Liver (tissue), 3 donors: ENCODE measurements around the gene FRRS1.

Source experiments
- GABPA ChIP-seq, 2 donors: IDR thresholded peaks in 1 of 2; conservative IDR thresholded peaks in 1 of 2; 2 replicates each; pipeline ENCODE4 v1.6.1; 2016; ENCODE audit warnings: antibody characterized with exemption in 2 of 2, mild to moderate bottlenecking in 1 of 2, moderate library complexity in 1 of 2
- JUND ChIP-seq, 2 donors: IDR thresholded peaks; 2 replicates each; pipeline ENCODE4 v1.6.1; 2016; ENCODE audit warnings: antibody characterized with exemption in 2 of 2
- NR2F2 ChIP-seq: IDR thresholded peaks from 2 replicates; pipeline ENCODE4 v1.6.1; 2016; ENCODE audit warnings: antibody characterized with exemption
- RAD21 ChIP-seq, 2 donors: IDR thresholded peaks; 2 replicates each; pipeline ENCODE4 v1.6.1; 2016; ENCODE audit warnings: antibody characterized with exemption in 2 of 2, mild to moderate bottlenecking in 2 of 2
- RXRA ChIP-seq, 2 donors: IDR thresholded peaks; 2 replicates each; pipeline ENCODE4 v1.6.1; 2017 to 2018; ENCODE audit warnings: antibody characterized with exemption in 2 of 2, mild to moderate bottlenecking in 1 of 2
- SP1 ChIP-seq: IDR thresholded peaks from 2 replicates; pipeline ENCODE4 v1.6.1; 2018; ENCODE audit warnings: antibody characterized with exemption, mild to moderate bottlenecking
- TAF1 ChIP-seq: conservative IDR thresholded peaks from 2 replicates; pipeline ENCODE4 v1.6.1; 2016; ENCODE audit warnings: antibody characterized with exemption, mild to moderate bottlenecking
- YY1 ChIP-seq: IDR thresholded peaks from 2 replicates; pipeline ENCODE4 v1.6.1; 2016; ENCODE audit warnings: antibody characterized with exemption, mild to moderate bottlenecking
- TF ChIP-seq, protein P1 (sequence below): fragments of 150-350 bp; IDR thresholded peaks from 2 replicates; pipeline ENCODE4 v1.5.1; 2017; ENCODE audit warnings: improper control_type of control experiment, low read depth, low read length; ENCODE audit not compliant: missing input control
- TF ChIP-seq, protein P2 (sequence below): IDR thresholded peaks from 2 replicates; pipeline ENCODE4 v1.6.1; 2016; ENCODE audit warnings: antibody characterized with exemption
- TF ChIP-seq, protein P3 (sequence below): IDR thresholded peaks from 2 replicates; pipeline ENCODE4 v1.6.1; 2016; ENCODE audit warnings: antibody characterized with exemption
- TF ChIP-seq, protein P4 (sequence below): IDR thresholded peaks from 2 replicates; pipeline ENCODE4 v1.6.1; 2016; ENCODE audit warnings: antibody characterized with exemption, mild to moderate bottlenecking
- TF ChIP-seq, protein P5 (sequence below): IDR thresholded peaks from 2 replicates; pipeline ENCODE4 v1.6.1; 2016; ENCODE audit warnings: antibody characterized with exemption
- donor health status: healthy.
- donor health status: healthy.

DNA sequence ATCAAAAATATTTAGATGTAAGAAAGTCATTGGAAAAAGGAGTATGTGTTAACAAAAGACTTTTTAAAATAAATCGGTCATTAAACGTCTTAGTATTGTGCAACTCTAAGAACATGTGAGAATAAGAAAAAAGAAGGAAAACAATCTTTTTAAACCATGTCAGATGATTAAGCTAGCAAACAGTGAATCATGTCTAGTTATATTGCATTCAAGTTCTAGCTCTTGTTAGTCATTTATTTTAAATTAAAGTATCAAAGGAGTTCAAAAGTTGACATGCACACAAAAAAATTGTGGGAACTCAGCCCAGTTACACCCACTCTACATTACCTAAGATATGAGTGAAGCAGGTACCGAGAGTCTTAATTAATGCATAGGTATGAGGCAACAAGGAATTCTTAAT, 9.8 kb downstream of the FRRS1 start:
- TF ChIP-seq YY1 (no peak), JUND (IDR thresholded peaks at IDR 0.05) (no peak), TAF1 (no peak), RAD21 (IDR thresholded peaks at IDR 0.05) (no peak), GABPA (IDR thresholded peaks at IDR 0.05 in 1 of 2, conservative IDR thresholded peaks at IDR 0.05 in 1 of 2) (no peak), SP1 (no peak), RXRA (IDR thresholded peaks at IDR 0.05) (no peak), NR2F2 (no peak)
- TF ChIP-seq, protein P1, sequence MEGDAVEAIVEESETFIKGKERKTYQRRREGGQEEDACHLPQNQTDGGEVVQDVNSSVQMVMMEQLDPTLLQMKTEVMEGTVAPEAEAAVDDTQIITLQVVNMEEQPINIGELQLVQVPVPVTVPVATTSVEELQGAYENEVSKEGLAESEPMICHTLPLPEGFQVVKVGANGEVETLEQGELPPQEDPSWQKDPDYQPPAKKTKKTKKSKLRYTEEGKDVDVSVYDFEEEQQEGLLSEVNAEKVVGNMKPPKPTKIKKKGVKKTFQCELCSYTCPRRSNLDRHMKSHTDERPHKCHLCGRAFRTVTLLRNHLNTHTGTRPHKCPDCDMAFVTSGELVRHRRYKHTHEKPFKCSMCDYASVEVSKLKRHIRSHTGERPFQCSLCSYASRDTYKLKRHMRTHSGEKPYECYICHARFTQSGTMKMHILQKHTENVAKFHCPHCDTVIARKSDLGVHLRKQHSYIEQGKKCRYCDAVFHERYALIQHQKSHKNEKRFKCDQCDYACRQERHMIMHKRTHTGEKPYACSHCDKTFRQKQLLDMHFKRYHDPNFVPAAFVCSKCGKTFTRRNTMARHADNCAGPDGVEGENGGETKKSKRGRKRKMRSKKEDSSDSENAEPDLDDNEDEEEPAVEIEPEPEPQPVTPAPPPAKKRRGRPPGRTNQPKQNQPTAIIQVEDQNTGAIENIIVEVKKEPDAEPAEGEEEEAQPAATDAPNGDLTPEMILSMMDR = no peak
- TF ChIP-seq, protein P2, sequence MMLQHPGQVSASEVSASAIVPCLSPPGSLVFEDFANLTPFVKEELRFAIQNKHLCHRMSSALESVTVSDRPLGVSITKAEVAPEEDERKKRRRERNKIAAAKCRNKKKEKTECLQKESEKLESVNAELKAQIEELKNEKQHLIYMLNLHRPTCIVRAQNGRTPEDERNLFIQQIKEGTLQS = no peak
- TF ChIP-seq, protein P3, sequence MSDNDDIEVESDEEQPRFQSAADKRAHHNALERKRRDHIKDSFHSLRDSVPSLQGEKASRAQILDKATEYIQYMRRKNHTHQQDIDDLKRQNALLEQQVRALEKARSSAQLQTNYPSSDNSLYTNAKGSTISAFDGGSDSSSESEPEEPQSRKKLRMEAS = no peak
- TF ChIP-seq, protein P4, sequence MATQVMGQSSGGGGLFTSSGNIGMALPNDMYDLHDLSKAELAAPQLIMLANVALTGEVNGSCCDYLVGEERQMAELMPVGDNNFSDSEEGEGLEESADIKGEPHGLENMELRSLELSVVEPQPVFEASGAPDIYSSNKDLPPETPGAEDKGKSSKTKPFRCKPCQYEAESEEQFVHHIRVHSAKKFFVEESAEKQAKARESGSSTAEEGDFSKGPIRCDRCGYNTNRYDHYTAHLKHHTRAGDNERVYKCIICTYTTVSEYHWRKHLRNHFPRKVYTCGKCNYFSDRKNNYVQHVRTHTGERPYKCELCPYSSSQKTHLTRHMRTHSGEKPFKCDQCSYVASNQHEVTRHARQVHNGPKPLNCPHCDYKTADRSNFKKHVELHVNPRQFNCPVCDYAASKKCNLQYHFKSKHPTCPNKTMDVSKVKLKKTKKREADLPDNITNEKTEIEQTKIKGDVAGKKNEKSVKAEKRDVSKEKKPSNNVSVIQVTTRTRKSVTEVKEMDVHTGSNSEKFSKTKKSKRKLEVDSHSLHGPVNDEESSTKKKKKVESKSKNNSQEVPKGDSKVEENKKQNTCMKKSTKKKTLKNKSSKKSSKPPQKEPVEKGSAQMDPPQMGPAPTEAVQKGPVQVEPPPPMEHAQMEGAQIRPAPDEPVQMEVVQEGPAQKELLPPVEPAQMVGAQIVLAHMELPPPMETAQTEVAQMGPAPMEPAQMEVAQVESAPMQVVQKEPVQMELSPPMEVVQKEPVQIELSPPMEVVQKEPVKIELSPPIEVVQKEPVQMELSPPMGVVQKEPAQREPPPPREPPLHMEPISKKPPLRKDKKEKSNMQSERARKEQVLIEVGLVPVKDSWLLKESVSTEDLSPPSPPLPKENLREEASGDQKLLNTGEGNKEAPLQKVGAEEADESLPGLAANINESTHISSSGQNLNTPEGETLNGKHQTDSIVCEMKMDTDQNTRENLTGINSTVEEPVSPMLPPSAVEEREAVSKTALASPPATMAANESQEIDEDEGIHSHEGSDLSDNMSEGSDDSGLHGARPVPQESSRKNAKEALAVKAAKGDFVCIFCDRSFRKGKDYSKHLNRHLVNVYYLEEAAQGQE = no peak
- TF ChIP-seq, protein P5, sequence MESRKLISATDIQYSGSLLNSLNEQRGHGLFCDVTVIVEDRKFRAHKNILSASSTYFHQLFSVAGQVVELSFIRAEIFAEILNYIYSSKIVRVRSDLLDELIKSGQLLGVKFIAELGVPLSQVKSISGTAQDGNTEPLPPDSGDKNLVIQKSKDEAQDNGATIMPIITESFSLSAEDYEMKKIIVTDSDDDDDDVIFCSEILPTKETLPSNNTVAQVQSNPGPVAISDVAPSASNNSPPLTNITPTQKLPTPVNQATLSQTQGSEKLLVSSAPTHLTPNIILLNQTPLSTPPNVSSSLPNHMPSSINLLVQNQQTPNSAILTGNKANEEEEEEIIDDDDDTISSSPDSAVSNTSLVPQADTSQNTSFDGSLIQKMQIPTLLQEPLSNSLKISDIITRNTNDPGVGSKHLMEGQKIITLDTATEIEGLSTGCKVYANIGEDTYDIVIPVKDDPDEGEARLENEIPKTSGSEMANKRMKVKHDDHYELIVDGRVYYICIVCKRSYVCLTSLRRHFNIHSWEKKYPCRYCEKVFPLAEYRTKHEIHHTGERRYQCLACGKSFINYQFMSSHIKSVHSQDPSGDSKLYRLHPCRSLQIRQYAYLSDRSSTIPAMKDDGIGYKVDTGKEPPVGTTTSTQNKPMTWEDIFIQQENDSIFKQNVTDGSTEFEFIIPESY = no peak
